ENCODE measurements around the gene SEMA3G. TPM values are rescaled to one million over a fixed set of nuclear protein-coding genes. Genes with fewer than 3 reads are reported as not detected.

Gene SEMA3G
- total RNA-seq, 1 experiment from 2014 or later, result not detected

GRCh38 chr3:52480768-52481715, 36.1 kb upstream of the SEMA3G start:
- in situ Hi-C loops (cut with HindIII; ENCODE audit: low pct_unique_long_range_greater_than_20kb, low sequenced_read_pairs), result no loop called here
- DNase-seq (ENCODE audit: low read depth), result no peak

- DNase-seq (ENCODE audit: low read depth), result no peak
- in situ Hi-C loops (cut with HindIII; ENCODE audit: low pct_unique_long_range_greater_than_20kb, low sequenced_read_pairs), result no loop called here
Measured at GRCh38 chr3:52479877-52480575, 35.1 kb upstream of the SEMA3G start.

- in situ Hi-C loops (cut with HindIII; ENCODE audit: low pct_unique_long_range_greater_than_20kb, low sequenced_read_pairs), result no loop called here
Measured at GRCh38 chr3:52479037-52479876, 34.4 kb upstream of the SEMA3G start.

DNA sequence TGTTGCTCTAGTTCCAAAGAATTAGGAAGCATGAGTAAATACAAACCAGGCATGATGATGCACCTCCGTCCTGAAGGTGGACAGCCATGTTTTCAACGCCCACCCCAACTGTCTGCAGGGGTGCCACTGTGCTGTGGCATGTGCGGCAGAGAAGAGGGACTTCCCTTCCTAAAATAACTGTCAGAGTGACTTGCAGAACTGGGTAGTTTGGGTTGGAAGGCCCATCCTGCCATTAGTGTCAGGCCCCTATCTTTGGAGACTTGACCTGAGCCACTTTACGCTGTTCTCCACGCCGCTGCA, 32.8 kb upstream of the SEMA3G start:
- no peak for DNase-seq (ENCODE audit: low read depth)
- in situ Hi-C loops (cut with HindIII; ENCODE audit: low pct_unique_long_range_greater_than_20kb, low sequenced_read_pairs), result no loop called here

More at GRCh38 chr3:52479037-52479876, 34.4 kb upstream of the SEMA3G start:
- no peak for DNase-seq (ENCODE audit: low read depth)

DNA sequence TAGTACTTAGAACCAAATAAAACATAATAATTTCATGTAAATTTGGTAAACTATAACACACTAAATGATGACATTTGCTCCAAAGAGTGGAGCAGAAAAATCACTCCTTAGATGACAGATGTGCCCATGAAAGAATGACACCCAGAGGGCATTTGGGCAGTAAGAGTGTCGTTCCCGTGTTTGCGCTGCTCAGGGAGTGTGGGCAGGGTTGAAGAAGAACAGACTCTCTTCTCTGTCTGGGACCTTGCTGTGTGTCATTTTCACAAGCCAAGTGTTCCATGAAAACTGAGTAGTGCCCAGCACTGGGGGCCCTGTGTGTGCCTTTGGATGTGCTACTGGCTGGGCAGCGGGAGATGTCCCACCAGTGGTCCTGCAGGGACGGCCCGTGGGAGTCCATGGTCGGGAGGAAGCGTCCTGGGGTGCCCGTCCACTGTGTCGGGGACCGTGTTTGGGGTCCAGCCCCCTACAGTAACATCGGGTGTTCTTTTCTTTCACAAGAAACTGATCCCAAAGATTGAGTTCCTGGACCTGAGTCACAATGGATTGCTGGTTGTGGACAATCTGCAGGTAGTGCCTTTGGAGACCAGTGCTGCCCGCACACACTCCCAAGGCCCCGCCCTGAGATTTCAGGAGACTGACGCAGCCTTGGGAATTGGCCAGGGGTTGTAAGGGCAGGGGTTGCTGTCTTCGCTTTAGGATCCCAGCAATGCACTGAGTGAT, 32.3 kb upstream of the SEMA3G start:
- DNase-seq (ENCODE audit: low read depth), result no peak
- in situ Hi-C loops (cut with HindIII; ENCODE audit: low pct_unique_long_range_greater_than_20kb, low sequenced_read_pairs), result no loop called here

GRCh38 chr3:52473026-52473425, 28.1 kb upstream of the SEMA3G start:
- in situ Hi-C loops (cut with HindIII; ENCODE audit: low pct_unique_long_range_greater_than_20kb, low sequenced_read_pairs), result no loop called here
- no peak for DNase-seq (ENCODE audit: low read depth)

DNA sequence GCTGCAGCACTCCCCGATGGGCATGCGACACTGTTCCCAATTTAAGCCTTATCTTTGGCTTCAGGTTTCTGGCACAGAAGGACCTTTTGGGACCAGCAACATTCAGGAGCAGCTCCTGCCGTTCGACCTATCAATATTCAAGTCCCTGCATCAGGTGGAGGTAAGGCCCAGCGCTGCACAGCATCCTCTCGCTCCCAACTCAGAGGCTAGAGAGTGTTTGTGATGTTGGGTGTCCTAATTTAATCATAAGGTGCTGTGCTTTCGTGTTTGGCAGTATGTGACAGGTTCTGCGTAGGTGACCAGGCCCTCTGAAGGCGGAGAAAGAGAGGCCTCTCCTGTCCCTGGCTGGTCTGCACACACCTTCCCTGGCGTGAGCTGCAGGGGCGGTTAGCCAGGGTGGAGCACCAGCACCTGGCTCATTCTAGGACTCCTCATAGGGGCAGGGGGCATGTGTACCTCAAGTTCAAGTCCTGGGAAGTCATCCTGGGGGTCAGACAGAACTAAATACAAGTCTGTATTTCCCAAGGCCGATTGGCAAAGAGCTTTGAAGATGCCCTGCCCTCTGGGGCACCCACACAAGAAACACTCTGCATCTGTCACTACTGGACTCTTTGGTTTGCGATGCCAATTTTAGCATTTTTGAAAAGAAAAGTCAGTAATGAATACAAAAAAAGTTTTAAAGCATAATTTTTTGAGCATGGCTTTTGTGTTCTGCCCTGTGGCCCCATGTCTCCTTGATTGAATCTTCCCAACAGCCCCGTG, 27.5 kb upstream of the SEMA3G start:
- in situ Hi-C loops (cut with HindIII; ENCODE audit: low pct_unique_long_range_greater_than_20kb, low sequenced_read_pairs), result no loop called here
- DNase-seq (ENCODE audit: low read depth), result no peak

DNA sequence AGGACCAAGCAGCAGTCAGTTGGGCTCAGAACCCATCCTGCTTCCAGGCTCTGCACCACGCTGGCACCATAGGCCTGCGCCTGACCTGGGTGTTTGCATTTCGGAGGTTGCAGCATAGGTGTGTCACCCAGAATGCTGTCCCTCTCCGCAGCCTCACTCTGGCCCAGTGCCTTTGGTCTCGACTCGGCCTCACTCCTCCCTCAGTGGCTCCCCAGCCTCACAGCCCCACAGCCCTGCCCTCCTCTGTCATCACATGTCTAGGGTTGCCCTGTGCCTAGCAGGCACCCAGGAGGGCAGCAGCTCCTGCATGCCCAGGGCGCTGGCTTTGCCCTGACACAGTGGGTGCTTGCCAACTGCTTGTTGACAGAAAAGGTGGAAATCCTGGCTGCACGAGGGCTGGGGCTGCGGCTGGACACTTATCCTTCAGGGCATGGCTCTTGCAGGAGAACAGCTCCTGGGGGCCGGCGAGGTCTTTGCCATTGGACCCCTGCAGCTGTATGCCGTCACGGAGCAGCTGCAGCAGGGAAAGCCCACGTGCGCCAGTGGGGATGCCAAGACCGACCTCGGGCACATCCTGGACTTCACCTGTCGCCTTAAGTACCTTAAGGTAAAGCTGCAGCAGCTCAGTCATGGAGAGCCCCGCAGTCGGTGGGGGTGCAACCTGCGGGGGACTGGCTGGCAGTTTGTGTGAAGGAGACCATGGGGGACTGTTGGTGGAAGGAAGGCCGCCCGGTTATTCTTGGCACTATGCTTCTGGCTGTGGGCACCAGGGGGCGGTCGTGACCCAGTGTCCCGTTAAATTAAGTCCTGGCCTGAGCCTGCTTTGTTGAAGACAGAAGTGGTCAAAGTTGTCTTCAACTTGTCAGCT, 26.7 kb upstream of the SEMA3G start:
- DNase-seq (ENCODE audit: low read depth), result no peak
- in situ Hi-C loops (cut with HindIII; ENCODE audit: low pct_unique_long_range_greater_than_20kb, low sequenced_read_pairs), result no loop called here

GRCh38 chr3:52470920-52471319, 26.0 kb upstream of the SEMA3G start:
- no peak for DNase-seq (ENCODE audit: low read depth)
- in situ Hi-C loops (cut with HindIII; ENCODE audit: low pct_unique_long_range_greater_than_20kb, low sequenced_read_pairs), result no loop called here

- DNase-seq (ENCODE audit: low read depth), result no peak
- in situ Hi-C loops (cut with HindIII; ENCODE audit: low pct_unique_long_range_greater_than_20kb, low sequenced_read_pairs), result no loop called here
Measured at GRCh38 chr3:52469001-52469400, 24.1 kb upstream of the SEMA3G start.

- in situ Hi-C loops (cut with HindIII; ENCODE audit: low pct_unique_long_range_greater_than_20kb, low sequenced_read_pairs), result no loop called here
- DNase-seq (ENCODE audit: low read depth), result no peak
Measured at GRCh38 chr3:52468336-52468735, 23.4 kb upstream of the SEMA3G start.

- DNase-seq (ENCODE audit: low read depth), result no peak
- in situ Hi-C loops (cut with HindIII; ENCODE audit: low pct_unique_long_range_greater_than_20kb, low sequenced_read_pairs), result no loop called here
Measured at GRCh38 chr3:52463416-52463815, 18.5 kb upstream of the SEMA3G start.

DNA sequence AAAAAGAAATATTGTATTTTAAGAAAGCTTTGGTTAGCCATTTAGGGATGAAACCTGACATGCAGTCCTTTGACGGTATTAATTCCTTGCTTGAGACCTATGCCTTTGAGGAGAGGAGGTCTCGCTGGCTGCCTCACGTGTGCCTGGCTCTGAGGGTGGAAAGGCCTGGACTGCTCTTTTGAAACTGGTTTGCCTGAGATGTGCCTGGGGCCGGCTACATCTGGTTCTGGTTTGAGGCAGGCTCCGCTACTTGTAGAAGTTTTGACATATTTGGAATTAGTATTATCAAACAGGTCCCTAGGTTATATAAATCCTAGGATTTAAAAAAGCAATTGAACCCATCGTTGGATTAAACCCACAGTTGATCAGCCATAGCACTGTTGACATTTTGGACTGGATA, 17.0 kb upstream of the SEMA3G start:
- DNase-seq (ENCODE audit: low read depth), result no peak
- in situ Hi-C loops (cut with HindIII; ENCODE audit: low pct_unique_long_range_greater_than_20kb, low sequenced_read_pairs), result no loop called here

DNA sequence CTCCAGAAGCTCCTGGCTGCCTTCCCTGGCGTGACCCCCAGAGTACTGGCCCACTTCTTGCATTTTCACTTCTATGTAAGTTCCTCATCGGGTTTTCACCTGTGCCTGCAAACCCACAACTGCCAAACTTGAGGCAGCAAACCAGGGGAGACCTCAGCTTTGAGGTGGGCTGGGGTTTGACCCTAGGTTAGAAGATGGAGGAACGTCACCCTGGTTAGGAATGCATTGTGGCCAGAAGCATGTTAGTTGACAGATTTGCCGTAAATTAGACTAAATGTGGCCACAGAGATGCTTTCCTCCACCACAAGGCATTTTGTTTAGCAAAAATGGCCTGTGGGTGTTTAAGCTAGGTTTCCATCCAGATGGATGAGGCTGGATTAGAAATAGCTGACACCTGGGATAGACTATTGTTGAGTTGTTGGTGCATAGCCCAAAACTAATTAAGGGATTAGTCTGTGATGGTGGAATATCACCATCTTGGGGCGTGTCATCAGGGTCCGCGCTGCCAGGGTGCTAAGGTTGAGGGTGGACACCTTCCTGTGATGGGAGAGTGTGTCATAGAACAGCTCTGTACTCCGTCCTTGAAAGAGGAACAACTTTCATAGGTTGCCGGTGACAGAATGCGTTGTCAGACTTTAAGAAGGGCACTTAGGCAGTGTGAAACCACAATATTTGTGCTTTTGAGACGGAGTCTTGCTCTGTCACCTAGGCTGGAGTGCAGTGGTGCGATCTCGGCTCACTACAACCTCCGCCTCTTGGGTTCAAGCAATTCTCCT, 14.1 kb upstream of the SEMA3G start:
- DNase-seq (ENCODE audit: low read depth), result no peak
- in situ Hi-C loops (cut with HindIII; ENCODE audit: low pct_unique_long_range_greater_than_20kb, low sequenced_read_pairs), result no loop called here

- in situ Hi-C loops (cut with HindIII; ENCODE audit: low pct_unique_long_range_greater_than_20kb, low sequenced_read_pairs), result no loop called here
- no peak for DNase-seq (ENCODE audit: low read depth)
Measured at GRCh38 chr3:52458031-52458760, 13.3 kb upstream of the SEMA3G start.

Measured in Caki2 (cell line).